Measurements from ENCODE around the gene ERRFI1. TPM values are rescaled to one million over a fixed set of nuclear protein-coding genes. Genes with fewer than 3 reads are reported as not detected.

Gene ERRFI1
- total RNA-seq, 1 experiment from 2014 or later, result 44.6 TPM

DNA sequence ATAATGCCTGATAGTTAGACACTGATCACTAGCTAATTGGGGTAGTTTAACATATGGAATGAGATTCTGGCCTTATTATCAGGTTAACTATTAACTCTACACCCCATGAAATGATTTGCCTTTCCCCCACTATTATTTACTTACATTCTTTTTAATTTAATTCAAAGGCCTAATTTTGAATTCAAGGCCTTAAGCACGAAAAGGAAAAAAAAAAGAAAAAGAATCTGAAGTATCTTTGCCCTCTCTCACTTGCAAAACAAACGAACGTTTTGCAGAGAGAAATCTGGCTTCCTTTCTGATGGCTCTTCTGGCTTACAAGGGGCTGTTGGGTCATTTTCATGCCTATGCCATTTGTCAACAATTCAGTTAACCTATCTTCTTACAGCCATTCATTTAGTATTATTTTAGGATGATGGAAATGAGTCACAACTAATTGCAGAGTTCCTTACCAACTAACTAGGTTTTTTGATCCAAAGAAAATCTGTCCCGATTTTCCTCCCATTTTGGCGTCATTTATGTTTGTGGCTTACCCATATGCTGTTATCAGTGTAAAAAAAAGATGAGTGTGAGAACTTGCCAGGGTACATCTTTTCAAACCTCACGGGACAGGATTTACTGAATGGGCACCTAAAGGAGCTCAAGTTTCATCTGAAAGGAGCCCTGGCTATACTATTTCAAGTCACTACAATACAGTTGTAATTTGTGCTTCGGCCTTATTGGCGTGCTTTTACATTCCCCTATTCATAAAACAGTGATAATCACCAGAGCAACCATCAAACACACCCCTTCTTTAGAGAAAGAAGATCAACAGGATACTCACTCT, 1.9 kb upstream of the ERRFI1 start:
- peak overlapping the region; percentile 78 for H3K27ac Mint-ChIP-seq
- no peak for TF ChIP-seq ARID4B (CRISPR knock-in tag; IDR thresholded peaks at IDR 0.05; ENCODE audit: borderline replicate concordance)
- peak overlapping the region; percentile 78 for H3K4me3 Mint-ChIP-seq

DNA sequence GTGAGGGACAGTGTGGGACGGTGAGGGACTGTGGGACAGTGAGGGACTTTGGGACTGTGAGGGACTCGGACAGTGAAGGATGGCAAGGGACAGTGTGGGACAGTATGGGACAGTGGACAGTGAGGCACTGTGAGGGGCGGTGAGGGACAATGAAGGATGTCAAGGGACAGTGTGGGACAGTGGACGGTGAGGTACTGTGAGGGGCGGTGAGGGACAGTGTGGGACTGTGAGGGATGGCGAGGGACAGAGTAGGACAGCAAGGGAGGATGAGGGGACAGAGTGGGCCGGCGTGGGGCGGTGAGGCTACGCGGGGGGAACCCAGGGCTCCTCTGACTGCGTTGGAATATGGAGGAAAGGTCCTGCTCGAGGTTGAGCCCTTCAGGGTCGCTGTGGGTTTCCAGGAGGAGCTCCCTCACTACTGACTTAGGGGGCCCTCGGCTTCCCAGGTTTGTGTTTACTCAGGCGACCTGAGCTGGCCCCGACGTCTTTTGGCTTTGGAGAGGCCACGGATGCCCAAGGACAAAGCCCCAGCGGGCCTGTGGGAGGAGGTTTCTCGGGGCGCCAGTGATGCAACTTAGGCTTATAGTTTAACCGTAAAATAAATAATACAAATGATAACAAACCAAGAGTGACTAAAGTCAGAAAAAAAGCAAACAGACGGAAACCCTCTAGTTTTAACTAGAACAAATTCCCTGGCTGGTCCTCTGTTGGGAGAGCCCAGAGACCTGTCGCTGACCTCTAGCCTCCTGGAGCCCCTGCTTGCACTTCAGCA, 1.1 kb upstream of the ERRFI1 start:
- Mint-ChIP-seq H3K9me3 (no peaks in the 10 kb centered on the region), H3K4me3 (peak overlapping the region; percentile 78), H3K27ac (peak overlapping the region; percentile 67), H3K36me3 (peaks cover 4% of the 10 kb centered on the region; the same call in 1 of the 2 replicates), H3K4me1 (peaks cover 53% of the 10 kb centered on the region), H3K27me3 (ENCODE audit: low read depth) (peaks cover 7% of the 10 kb centered on the region)
- CTCF ChIA-PET, result interaction anchor here (0.6 to 7.7 kb wide), 5 partner anchors 10 to 291 kb away, joined by 3 to 70 read pairs (median 5); partner anchors contain the start of gene SLC45A1
- POLR2A ChIA-PET, result interaction anchor here (0.6 to 1.0 kb wide), 2 partner anchors 12 to 104 kb away, joined by 3 to 4 read pairs; no protein-coding TSS in a partner anchor
- ATAC-seq, result peak; percentile 7
- peak; percentile 88 for TF ChIP-seq GABPB1 (CRISPR knock-in tag; IDR thresholded peaks at IDR 0.05)
- TF ChIP-seq ATF2 (CRISPR knock-in tag; IDR thresholded peaks at IDR 0.05; ENCODE audit: borderline replicate concordance, low read depth), result no peak
- peak; percentile 34 for DNase-seq (ENCODE audit: low spot score)

More for the DNA sequence above, 1.9 kb upstream of the ERRFI1 start:
- H3K27me3 Mint-ChIP-seq (ENCODE audit: low read depth), result peaks cover 7% of the 10 kb centered on the region
- peaks cover 45% of the 10 kb centered on the region for H3K4me1 Mint-ChIP-seq
- peaks cover 4% of the 10 kb centered on the region; the same call in 1 of the 2 replicates for H3K36me3 Mint-ChIP-seq
- ATAC-seq, result no peak
- no peak for DNase-seq (ENCODE audit: low spot score)
- CTCF ChIA-PET, result interaction anchor here (0.6 to 7.7 kb wide), 5 partner anchors 11 to 290 kb away, joined by 3 to 70 read pairs (median 5); partner anchors contain the start of gene SLC45A1
- POLR2A ChIA-PET, result interaction anchor here (0.6 kb wide), 1 partner anchor 103 kb away, joined by 4 read pairs; no protein-coding TSS in a partner anchor
- no peaks in the 10 kb centered on the region for H3K9me3 Mint-ChIP-seq

GRCh38 chr1:8025671-8026144, 401 bp downstream of the ERRFI1 start:
- H3K4me3 Mint-ChIP-seq, result peak overlapping the region; percentile 88
- peaks cover 7% of the 10 kb centered on the region for H3K27me3 Mint-ChIP-seq (ENCODE audit: low read depth)
- TF ChIP-seq JUN (CRISPR knock-in tag; IDR thresholded peaks at IDR 0.05) (0 out of 2 replicates have a peak, but pooled peaks have one; percentile 3), JAZF1 (CRISPR knock-in tag; IDR thresholded peaks at IDR 0.05) (no peak)
- POLR2A ChIA-PET, result interaction anchor here (1.0 kb wide), 1 partner anchor 11 kb away, joined by 3 read pairs; no protein-coding TSS in a partner anchor
- no peak overlapping the region for H3K27ac Mint-ChIP-seq
- ATAC-seq, result no peak
- DNase-seq (ENCODE audit: low spot score), result peak; percentile 18
- H3K4me1 Mint-ChIP-seq, result peaks cover 66% of the 10 kb centered on the region
- peaks cover 4% of the 10 kb centered on the region; the same call in 1 of the 2 replicates for H3K36me3 Mint-ChIP-seq
- CTCF ChIA-PET, result interaction anchor here (7.0 to 7.7 kb wide), 2 partner anchors 10 to 290 kb away, joined by 37 to 70 read pairs; no protein-coding TSS in a partner anchor
- H3K9me3 Mint-ChIP-seq, result no peaks in the 10 kb centered on the region

DNA sequence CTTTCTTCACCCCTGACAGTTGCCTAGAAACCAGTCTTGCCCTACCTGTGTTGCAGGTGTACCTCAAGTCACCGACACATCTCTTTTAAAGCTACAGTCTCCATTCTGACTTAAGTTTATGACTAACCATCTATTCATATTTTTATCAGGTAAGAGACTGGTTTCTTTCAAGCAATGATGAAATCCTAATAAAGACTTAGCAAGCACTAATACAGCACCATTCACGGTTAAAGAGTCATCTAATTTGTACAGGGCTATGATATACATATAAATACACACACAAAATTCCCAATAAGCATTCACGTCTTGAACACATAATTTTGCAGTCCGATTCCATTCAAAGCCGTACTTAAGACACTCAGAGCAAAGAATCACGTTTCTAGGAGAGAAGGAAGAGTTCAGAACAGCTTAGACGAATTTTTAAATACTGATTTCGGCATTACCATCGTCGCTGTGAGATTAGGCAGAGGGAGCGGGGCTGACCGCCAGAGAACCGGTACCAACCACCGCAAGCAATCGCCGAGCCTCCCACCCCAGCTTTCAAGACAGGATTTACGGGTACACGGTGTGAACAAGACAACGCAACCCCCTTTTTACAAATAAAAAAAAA, 943 bp downstream of the ERRFI1 start:
- H3K4me1 Mint-ChIP-seq, result peaks cover 71% of the 10 kb centered on the region
- no peaks in the 10 kb centered on the region for H3K9me3 Mint-ChIP-seq
- H3K27ac Mint-ChIP-seq, result peak overlapping the region; percentile 70
- peak overlapping the region; percentile 88 for H3K4me3 Mint-ChIP-seq
- POLR2A ChIA-PET, result no interaction called here
- CTCF ChIA-PET, result interaction anchor here (0.9 to 7.0 kb wide), 3 partner anchors 10 to 289 kb away, joined by 3 to 37 read pairs (median 6); no protein-coding TSS in a partner anchor
- H3K27me3 Mint-ChIP-seq (ENCODE audit: low read depth), result peaks cover 7% of the 10 kb centered on the region
- DNase-seq (ENCODE audit: low spot score) (no peak), ATAC-seq (no peak)
- H3K36me3 Mint-ChIP-seq, result peaks cover 4% of the 10 kb centered on the region; the same call in 1 of the 2 replicates
- TF ChIP-seq ZNF317 (CRISPR knock-in tag; IDR thresholded peaks at IDR 0.05; ENCODE audit: borderline replicate concordance, low read depth) (no peak), ZNF281 (CRISPR knock-in tag; IDR thresholded peaks at IDR 0.05) (no peak), GRHL2 (CRISPR knock-in tag; IDR thresholded peaks at IDR 0.05; ENCODE audit: insufficient replicate concordance, severe bottlenecking) (no peak), RORB (CRISPR knock-in tag; IDR thresholded peaks at IDR 0.05) (no peak), USF2 (CRISPR knock-in tag; IDR thresholded peaks at IDR 0.05) (no peak)

Data from WTC11 (cell line).